SU-DHL-6 (cell line): ENCODE data around the gene SPTBN5.

ENCODE experiments used
- H2AFZ ChIP-seq: fragments of 200-600 bp; sonication (generic); 2 replicates; pipeline ENCODE4 v1.6.1; 2014; ENCODE audit warnings: low read depth, mild to moderate bottlenecking, moderate library complexity, mixed read lengths, antibody characterized with exemption, low read length; ENCODE audit not compliant: severe bottlenecking
- H3F3A ChIP-seq: fragments of 200-600 bp; shearing (Covaris generic); 2 replicates; pipeline ENCODE4 v1.6.0; 2016; ENCODE audit warnings: antibody characterized with exemption, mild to moderate bottlenecking; ENCODE audit not compliant: insufficient read depth
- H3K27ac ChIP-seq: fragments of 200-600 bp; sonication (generic); 2 replicates; pipeline ENCODE4 v1.5.1; 2016; ENCODE audit warnings: low read depth, mild to moderate bottlenecking, low read length, moderate library complexity, mixed read lengths
- H3K27me3 ChIP-seq: fragments of 200-600 bp; sonication (generic), shearing (Covaris generic); 2 replicates; pipeline ENCODE4 v1.6.0; 2014; ENCODE audit warnings: mild to moderate bottlenecking, low read length
- H3K36me3 ChIP-seq: fragments of 200-600 bp; sonication (generic); 2 replicates; pipeline ENCODE4 v1.6.1; 2014; ENCODE audit warnings: mild to moderate bottlenecking, low read length, mixed read lengths
- H3K4me2 ChIP-seq: fragments of 300-600, 200-600 bp; shearing (Covaris generic), sonication (generic); 2 replicates; pipeline ENCODE4 v1.6.0; 2014; ENCODE audit warnings: low read length, low read depth, mild to moderate bottlenecking; ENCODE audit not compliant: poor library complexity, severe bottlenecking
- H3K4me3 ChIP-seq: fragments of 200-600 bp; sonication (generic); 2 replicates; pipeline ENCODE4 v1.5.1; 2014; ENCODE audit warnings: antibody characterized with exemption, low read length, mild to moderate bottlenecking, mixed read lengths; ENCODE audit not compliant: insufficient read depth, poor library complexity, severe bottlenecking
- H3K79me2 ChIP-seq: fragments of 200-600 bp; sonication (generic); 2 replicates; pipeline ENCODE4 v1.6.1; 2014; ENCODE audit warnings: mild to moderate bottlenecking, low read length, moderate library complexity; ENCODE audit not compliant: insufficient read depth
- H3K9ac ChIP-seq: fragments of 200-600 bp; sonication (generic); 2 replicates; pipeline ENCODE4 v1.7.0; 2014; ENCODE audit warnings: mild to moderate bottlenecking, low read length
- H3K9me2 ChIP-seq: fragments of 200-600 bp; sonication (generic); replicated peaks from 2 replicates; pipeline ENCODE4 v1.6.1; 2014; ENCODE audit warnings: low read length; ENCODE audit not compliant: insufficient read depth
- H3K9me3 ChIP-seq: fragments of 200-600 bp; sonication (generic); 2 replicates; pipeline ENCODE4 v1.6.1; 2014; ENCODE audit warnings: low read length, mixed read lengths; ENCODE audit not compliant: insufficient read depth
- H4K20me1 ChIP-seq: fragments of 200-600 bp; sonication (generic); 2 replicates; pipeline ENCODE4 v1.6.1; 2014; ENCODE audit warnings: low read depth, mild to moderate bottlenecking, antibody characterized with exemption, low read length, moderate library complexity, mixed read lengths
- EZH2phosphoT487 ChIP-seq: fragments of 200-600 bp; sonication (generic), shearing (Covaris generic); conservative IDR thresholded peaks from 2 replicates; pipeline ENCODE4 v1.6.1; 2018; ENCODE audit warnings: mild to moderate bottlenecking, antibody characterized with exemption, low read length, moderate library complexity, mixed read lengths
- TF ChIP-seq, protein P1 (sequence below): fragments of 200-600 bp; sonication (generic); IDR thresholded peaks from one replicate; pipeline ENCODE4 v1.5.1; 2017; ENCODE audit warnings: antibody characterized with exemption, mild to moderate bottlenecking, low read length, moderate library complexity; ENCODE audit not compliant: insufficient read depth, poor library complexity, severe bottlenecking

The SPTBN5 gene

DNA sequence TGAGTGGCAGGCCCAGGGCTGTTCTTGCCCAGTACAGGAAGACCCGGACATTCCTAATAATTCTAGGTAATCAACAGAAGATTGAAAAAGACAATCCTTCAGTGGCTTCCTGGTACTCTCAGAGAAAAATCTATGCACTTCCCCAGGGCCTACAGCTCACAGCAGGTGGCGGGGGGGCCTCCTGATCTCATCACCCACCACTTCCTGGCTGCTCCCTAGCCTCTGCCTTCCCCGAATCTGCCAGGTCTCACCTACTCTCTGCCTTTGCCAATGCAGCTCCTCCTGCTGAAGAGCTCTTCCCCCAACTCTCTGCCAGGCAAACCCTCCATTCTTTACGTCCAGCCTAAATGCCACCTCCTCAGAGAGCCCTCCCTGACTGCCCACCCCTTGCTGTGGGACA lies 41.0 kb upstream of the SPTBN5 start:
- H3K27me3 ChIP-seq = no peaks in the 10 kb centered on the region
- TF ChIP-seq, protein P1, sequence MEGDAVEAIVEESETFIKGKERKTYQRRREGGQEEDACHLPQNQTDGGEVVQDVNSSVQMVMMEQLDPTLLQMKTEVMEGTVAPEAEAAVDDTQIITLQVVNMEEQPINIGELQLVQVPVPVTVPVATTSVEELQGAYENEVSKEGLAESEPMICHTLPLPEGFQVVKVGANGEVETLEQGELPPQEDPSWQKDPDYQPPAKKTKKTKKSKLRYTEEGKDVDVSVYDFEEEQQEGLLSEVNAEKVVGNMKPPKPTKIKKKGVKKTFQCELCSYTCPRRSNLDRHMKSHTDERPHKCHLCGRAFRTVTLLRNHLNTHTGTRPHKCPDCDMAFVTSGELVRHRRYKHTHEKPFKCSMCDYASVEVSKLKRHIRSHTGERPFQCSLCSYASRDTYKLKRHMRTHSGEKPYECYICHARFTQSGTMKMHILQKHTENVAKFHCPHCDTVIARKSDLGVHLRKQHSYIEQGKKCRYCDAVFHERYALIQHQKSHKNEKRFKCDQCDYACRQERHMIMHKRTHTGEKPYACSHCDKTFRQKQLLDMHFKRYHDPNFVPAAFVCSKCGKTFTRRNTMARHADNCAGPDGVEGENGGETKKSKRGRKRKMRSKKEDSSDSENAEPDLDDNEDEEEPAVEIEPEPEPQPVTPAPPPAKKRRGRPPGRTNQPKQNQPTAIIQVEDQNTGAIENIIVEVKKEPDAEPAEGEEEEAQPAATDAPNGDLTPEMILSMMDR = no peak
- no peak for TF ChIP-seq EZH2phosphoT487
- no peaks in the 10 kb centered on the region for H3K79me2 ChIP-seq
- no peak overlapping the region for H3K27ac ChIP-seq
- no peaks in the 10 kb centered on the region for H4K20me1 ChIP-seq
- H3F3A ChIP-seq = no peaks in the 10 kb centered on the region
- H2AFZ ChIP-seq = no peak overlapping the region
- no peak overlapping the region for H3K9ac ChIP-seq
- no peaks in the 10 kb centered on the region for H3K9me2 ChIP-seq
- no peaks in the 10 kb centered on the region for H3K36me3 ChIP-seq
- no peak overlapping the region for H3K4me2 ChIP-seq
- H3K9me3 ChIP-seq = no peaks in the 10 kb centered on the region
- H3K4me3 ChIP-seq = no peak overlapping the region

DNA sequence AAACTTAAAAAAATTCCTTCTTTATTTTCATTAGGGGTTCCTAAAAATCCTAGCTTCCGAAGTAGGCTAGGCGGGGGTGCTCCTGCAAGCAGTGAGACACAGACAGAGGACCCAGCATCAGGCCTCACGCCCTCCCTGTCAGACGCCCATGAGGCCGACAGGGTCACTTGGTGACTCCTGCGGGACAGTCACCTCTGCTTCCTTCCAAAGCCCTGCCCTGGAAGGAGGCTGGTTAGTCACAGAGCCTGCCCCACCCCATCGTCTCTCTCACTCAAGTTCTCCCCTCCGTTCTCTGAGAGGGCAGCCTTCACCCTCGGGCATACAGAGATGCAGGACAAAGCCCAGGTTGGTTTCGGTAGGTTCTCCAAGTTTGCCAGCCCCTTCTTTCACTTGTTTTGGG lies 39.9 kb upstream of the SPTBN5 start:
- H3K27me3 ChIP-seq = no peaks in the 10 kb centered on the region
- H3K27ac ChIP-seq = no peak overlapping the region
- H2AFZ ChIP-seq = no peak overlapping the region
- no peaks in the 10 kb centered on the region for H3K79me2 ChIP-seq
- H3K9ac ChIP-seq = no peak overlapping the region
- no peaks in the 10 kb centered on the region for H3F3A ChIP-seq
- H3K4me2 ChIP-seq = no peak overlapping the region
- no peaks in the 10 kb centered on the region for H3K9me3 ChIP-seq
- H3K4me3 ChIP-seq = no peak overlapping the region
- H3K9me2 ChIP-seq = no peaks in the 10 kb centered on the region
- TF ChIP-seq, protein P1 = no peak
- TF ChIP-seq EZH2phosphoT487 = no peak
- H3K36me3 ChIP-seq = no peaks in the 10 kb centered on the region
- H4K20me1 ChIP-seq = no peaks in the 10 kb centered on the region

DNA sequence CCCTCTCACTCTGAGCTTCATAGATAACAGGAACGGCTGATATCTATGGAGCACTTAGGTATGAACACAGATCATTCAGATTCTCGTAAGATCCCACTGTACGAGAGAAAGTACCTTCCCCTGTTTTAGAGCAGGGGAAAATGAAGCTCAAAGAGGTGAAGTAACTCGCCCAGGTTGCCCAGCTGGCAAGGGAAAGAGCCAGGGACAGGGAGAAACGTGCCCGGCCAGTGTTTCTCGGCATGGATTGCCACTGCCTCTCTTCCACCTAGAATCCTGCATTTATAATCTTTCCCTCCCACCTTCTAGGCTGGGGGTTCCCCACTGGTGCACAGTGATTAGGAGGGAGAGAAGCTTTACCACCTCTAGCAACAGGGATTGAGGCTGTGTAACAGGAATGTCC lies 39.5 kb upstream of the SPTBN5 start:
- no peaks in the 10 kb centered on the region for H3K79me2 ChIP-seq
- H3K27ac ChIP-seq = no peak overlapping the region
- H3K27me3 ChIP-seq = no peaks in the 10 kb centered on the region
- H2AFZ ChIP-seq = no peak overlapping the region
- no peaks in the 10 kb centered on the region for H4K20me1 ChIP-seq
- H3K4me3 ChIP-seq = no peak overlapping the region
- H3K9me3 ChIP-seq = no peaks in the 10 kb centered on the region
- H3K9me2 ChIP-seq = no peaks in the 10 kb centered on the region
- no peaks in the 10 kb centered on the region for H3K36me3 ChIP-seq
- H3K9ac ChIP-seq = no peak overlapping the region
- TF ChIP-seq, protein P1 = no peak
- no peak for TF ChIP-seq EZH2phosphoT487
- H3F3A ChIP-seq = no peaks in the 10 kb centered on the region
- no peak overlapping the region for H3K4me2 ChIP-seq
